ENCODE data around the gene CETN3. TPM values are rescaled to one million over a fixed set of nuclear protein-coding genes. Genes with fewer than 3 reads are reported as not detected.
A peak's percentile ranks its signal among the peaks of the same experiment; 100 is the strongest.

The CETN3 gene
- total RNA-seq, 1 experiment from 2014 or later: 42.8 TPM

GRCh38 chr5:90421136-90421535 lies 11.6 kb upstream of the CETN3 start:
- no peak for TF ChIP-seq POLR2A (IDR thresholded peaks at IDR 0.05; ENCODE audit: borderline replicate concordance, extremely low read depth, insufficient read depth, insufficient read length)
- TF ChIP-seq TCF7L2 (IDR thresholded peaks at IDR 0.05; ENCODE audit: borderline replicate concordance, extremely low read depth, insufficient read depth, insufficient read length): no peak
- TF ChIP-seq ZBTB33 (IDR thresholded peaks at IDR 0.05; ENCODE audit: extremely low read depth, insufficient replicate concordance, low read length): no peak
- TF ChIP-seq EGR1 (IDR thresholded peaks at IDR 0.05; ENCODE audit: low read depth): no peak
- TF ChIP-seq RAD21 (IDR thresholded peaks at IDR 0.05; ENCODE audit: low read depth): no peak
- peak in 1 of 3 experiments; percentile 31; a peak in 1 of 6 replicates for TF ChIP-seq CTCF (IDR thresholded peaks at IDR 0.05 in 2 of 3, conservative IDR thresholded peaks at IDR 0.05 in 1 of 3; ENCODE audit: borderline replicate concordance in 1 of 3, insufficient read depth in 1 of 3, low read depth in 2 of 3, low read length in 2 of 3)
- no peak for TF ChIP-seq POLR2AphosphoS5 (IDR thresholded peaks at IDR 0.05; ENCODE audit: low read depth, low read length)
- no peak for TF ChIP-seq YY1 (IDR thresholded peaks at IDR 0.05; ENCODE audit: extremely low read depth, insufficient replicate concordance, low read depth, low read length)
- ChIA-PET CTCF (interaction anchor here (0.6 to 0.8 kb wide), 2 partner anchors 10 to 184 kb away, joined by 3 read pairs; no protein-coding TSS in a partner anchor), POLR2A (interaction anchor here (2.0 kb wide), 1 partner anchor 11 kb away, joined by 5 read pairs; the partner anchor contains the start of gene CETN3), RAD21 (ENCODE audit: low non-redundant PET in 1 of 2, low total read pairs in 2 of 2, uncharacterized antibody in 2 of 2, unreplicated experiment in 2 of 2) (no interaction called here)
- no peaks in the 10 kb centered on the region for H3K27me3 ChIP-seq (ENCODE audit: insufficient read depth, low read length)
- intact Hi-C loops (cut with micrococcal nuclease): no loop called here
- no peaks in the 10 kb centered on the region for H3K9me3 ChIP-seq (ENCODE audit: control insufficient read depth in 1 of 2, insufficient read depth in 1 of 2, low read depth in 1 of 2, low read length in 2 of 2)
- DNase-seq (ENCODE audit: low read depth, low spot score) (no peak), ATAC-seq (peak; percentile 84)
- H3K27ac ChIP-seq (ENCODE audit: low read depth, low read length): no peak overlapping the region
- BruUV-seq (replicated peaks): no TSS peak
- no peaks in the 10 kb centered on the region for H3K79me2 ChIP-seq (ENCODE audit: insufficient read depth, low read length)
- no peaks in the 10 kb centered on the region for H3K36me3 ChIP-seq (ENCODE audit: control insufficient read depth in 1 of 2, insufficient read depth in 2 of 2, low read length in 2 of 2)
- H3K4me1 ChIP-seq (ENCODE audit: control insufficient read depth in 1 of 2, insufficient read depth in 2 of 2, low read length in 2 of 2): no peaks in the 10 kb centered on the region
- no peak overlapping the region for H2AFZ ChIP-seq (ENCODE audit: low read depth, low read length, poor library complexity, severe bottlenecking)
- H3K4me3 ChIP-seq (replicated peaks in 1 of 2; ENCODE audit: low read depth in 1 of 2, low read length in 2 of 2): no peak overlapping the region
- no peak overlapping the region for H3K9ac ChIP-seq (ENCODE audit: low read length)
- no peaks in the 10 kb centered on the region for H3K9me2 ChIP-seq (ENCODE audit: insufficient read depth)
- H4K20me1 ChIP-seq (ENCODE audit: insufficient read depth): no peaks in the 10 kb centered on the region
- H3K4me2 ChIP-seq (ENCODE audit: low read length): no peak overlapping the region
